ENCODE results near the gene TEDC2.
"Not testable (repeated sequence)": the region's sequence is repeated elsewhere in the genome, so short reads cannot be mapped to it uniquely, and the experiment has no call there.

The TEDC2 gene

DNA sequence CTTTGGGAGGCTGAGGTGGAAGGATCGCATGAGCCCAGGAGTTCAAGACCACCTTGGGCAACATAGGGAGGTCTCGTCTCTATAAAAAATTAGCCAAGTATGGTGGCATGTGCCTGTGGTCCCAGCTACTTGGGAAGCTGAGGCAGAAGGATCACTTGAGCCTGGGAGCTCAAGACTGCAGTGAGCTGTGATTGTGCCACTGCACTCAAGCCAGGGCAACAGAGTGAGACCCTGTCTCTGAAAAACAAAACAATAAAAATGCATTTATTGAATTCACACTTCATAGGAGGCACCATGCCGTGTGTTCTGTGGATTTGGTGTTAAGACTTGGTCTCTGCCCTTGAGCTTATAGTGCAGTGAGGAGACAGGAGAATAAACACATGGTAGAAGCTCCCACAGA is 17.4 kb downstream of the TEDC2 start:
- DNase-seq (ENCODE audit: low spot score), result no peak

- no peak for DNase-seq (ENCODE audit: low spot score)
Measured at GRCh38 chr16:2478279-2478678, 18.4 kb downstream of the TEDC2 start.

DNA sequence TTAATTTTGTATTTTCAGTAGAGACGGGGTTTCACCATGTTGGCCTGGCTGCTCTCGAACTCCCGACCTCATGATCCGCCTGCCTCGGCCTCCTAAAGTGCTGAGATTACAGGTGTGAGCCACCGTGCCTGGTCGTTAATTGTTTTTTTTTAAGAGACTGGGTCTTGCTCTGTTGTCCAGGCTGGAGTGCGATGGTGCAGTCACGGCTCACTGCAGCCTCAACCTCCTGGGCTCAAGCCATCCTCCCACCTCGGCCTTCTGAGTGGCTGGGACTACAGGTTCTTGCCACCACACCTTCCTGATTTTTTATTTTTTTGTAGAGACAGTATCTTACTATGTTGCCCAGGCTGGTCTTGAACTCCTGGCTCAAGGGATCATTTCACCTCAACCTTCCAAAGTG is 20.1 kb downstream of the TEDC2 start:
- DNase-seq (ENCODE audit: low spot score), result not testable (repeated sequence)

DNA sequence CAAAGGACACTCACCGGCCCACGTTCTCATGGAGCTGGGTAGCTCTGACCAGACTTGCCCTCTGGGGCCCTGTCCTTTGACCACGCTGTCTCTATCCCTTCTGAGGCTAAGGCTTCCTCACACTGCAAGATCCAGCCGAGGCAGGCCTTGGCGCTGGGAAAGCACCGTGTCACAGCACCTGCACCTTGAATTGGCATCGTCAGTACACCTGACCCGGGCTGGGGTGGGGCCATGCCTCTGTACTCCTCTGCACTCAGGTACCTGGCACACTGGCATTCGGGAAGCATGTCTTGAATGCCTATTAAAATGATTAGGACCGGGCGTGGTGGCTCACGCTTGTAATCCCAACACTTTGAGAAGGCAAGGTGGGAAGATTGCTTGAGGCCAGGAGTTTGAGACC is 21.0 kb downstream of the TEDC2 start:
- DNase-seq (ENCODE audit: low spot score), result no peak

GRCh38 chr16:2481676-2482075 is 21.8 kb downstream of the TEDC2 start:
- DNase-seq (ENCODE audit: low spot score), result no peak

- no peak for DNase-seq (ENCODE audit: low spot score)
Measured at GRCh38 chr16:2482249-2482648, 22.3 kb downstream of the TEDC2 start.

DNA sequence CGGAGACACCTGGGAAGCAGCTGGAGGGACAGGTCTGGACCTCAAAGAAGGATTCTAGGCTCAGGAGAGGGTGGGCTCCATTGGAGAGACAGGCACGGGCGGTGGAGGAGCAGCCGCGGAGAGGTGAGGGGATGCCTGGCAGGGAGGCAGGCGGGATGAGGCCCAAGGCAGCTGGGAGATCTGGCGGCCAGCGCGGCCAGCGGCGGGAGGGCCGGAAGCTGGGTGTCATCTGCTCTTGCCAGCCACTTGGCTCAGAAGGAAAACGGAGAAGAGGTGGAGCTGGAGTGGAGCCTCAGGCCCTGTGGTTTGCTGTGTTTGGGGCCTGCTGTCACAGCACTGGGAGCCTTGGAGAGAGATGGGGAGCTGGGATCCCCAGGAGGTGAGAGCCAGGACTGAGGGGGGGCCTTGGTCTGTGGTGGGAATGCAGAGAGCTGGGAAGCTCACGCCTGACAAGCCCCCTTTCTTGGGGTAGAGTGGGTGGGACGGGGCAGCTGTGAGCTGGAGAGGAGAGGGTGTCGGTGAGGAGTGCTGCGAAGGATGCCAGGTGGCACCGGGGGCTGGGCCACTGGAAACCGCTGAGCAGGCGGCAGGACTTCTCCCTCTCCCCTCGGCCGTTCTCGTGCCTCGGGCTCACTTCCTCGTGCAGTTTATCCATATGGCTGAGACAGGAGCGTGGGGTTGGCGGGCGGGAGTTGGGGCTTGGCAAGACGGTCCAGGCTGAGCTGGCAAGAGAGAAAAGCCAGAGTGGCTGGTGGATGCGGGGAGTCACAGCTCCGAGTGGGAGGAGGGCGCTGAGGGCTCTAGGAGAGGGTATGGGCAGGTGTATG is 23.0 kb downstream of the TEDC2 start:
- no peak for DNase-seq (ENCODE audit: low spot score)

- no peak for DNase-seq (ENCODE audit: low spot score)
Measured at GRCh38 chr16:2483939-2484897, 24.3 kb downstream of the TEDC2 start.

DNA sequence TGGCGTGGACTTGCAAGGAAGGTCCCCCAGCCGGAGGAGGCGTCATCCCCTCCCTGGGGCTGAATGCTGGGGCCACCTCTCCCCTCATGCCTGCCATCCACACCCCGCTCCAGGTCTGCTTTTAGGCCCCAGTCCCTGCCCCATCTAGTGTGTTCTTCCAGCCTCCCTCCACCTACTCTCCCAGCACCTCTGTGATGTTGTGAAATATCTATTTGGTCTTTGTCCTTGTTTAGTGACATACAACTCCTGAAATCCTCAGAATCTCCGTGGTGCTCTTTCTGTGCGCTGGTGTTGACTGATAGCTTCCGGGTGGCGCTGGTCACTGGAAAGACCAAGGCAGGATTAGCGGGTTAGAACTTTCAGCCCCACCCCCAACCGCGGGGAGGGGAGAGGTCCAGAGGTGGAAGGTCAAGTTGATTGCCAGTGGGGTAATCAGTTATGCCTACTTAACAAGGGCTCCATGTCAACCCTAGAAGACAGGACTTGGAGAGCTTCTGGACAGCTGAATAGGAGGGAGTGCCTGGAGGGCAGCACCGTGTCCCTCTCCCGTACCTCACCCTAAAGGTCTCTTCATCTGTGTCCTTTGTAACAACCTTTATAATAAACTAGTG is 25.1 kb downstream of the TEDC2 start:
- DNase-seq (ENCODE audit: low spot score), result no peak

DNA sequence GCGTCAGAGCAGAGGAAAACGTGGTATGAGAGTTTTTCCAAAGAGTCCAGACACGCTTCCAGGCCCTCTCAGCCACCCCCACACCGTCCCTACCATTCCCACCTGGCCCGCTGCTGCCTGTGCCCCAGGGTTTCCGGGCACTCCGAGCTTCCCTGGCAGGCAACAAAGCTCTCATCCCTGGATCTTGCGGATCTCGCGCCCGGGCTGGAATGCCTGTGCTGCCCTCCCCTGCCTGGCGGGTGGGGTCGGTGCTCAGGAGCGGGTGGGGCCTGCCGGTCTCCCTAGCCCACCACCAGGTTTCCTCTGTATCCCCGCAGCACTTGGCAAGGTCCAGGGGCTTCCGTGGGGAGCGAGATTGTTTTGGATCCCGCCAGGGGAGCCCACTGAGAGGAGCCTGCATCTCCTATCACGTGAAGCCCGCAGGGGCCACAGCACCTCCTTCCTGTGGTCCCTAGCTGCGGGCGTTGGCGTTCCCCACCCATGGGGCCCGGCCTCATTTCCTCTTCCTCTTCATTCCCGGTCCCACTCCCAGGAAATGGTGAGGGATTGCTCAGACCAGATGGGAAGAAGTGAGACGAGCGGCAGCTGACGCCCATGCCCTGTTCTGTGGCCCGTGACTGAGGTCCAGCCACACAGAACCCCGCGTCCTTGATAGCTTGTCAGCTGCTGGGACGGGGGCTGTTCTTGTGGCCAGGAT is 26.1 kb downstream of the TEDC2 start:
- DNase-seq (ENCODE audit: low spot score), result no peak

GRCh38 chr16:2486645-2487516 is 27.0 kb downstream of the TEDC2 start:
- no peak for DNase-seq (ENCODE audit: low spot score)

- DNase-seq (ENCODE audit: low spot score), result no peak
Measured at GRCh38 chr16:2487517-2487842, 27.6 kb downstream of the TEDC2 start.

DNA sequence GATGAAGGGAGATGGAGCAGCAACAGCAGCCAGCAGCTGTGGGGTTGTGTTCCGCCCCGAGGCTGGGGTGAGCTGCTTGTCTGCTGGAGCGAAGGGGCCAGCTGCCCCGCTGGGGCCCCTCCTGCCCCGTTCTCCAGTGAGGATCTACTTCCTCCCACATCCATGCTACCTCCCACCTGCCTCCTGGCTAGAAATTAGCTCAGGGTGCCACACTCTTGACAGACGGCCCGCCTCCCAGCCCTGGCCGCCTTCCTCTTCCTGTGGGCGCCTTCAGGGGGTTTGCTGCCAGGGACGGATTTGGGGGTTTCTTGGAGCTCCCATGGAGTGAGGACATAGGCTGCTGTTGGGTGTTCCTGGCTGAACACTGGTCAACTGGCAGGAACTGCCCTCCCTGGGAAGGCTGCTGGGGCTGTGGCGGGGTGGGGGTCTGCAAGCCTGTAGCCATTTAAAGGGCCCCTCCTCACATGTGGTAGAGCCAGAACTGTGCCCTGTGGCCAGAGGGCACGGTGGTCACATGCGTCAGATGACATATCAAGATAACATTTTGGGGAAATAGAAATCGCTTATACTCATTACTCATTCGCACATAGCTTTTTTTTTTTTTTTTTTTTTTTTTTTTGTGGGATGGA is 28.1 kb downstream of the TEDC2 start:
- DNase-seq (ENCODE audit: low spot score), result no peak

- DNase-seq (ENCODE audit: low spot score), result no peak
Measured at GRCh38 chr16:2489581-2489980, 29.7 kb downstream of the TEDC2 start.

- DNase-seq (ENCODE audit: low spot score), result no peak
Measured at GRCh38 chr16:2490190-2491105, 30.5 kb downstream of the TEDC2 start.

DNA sequence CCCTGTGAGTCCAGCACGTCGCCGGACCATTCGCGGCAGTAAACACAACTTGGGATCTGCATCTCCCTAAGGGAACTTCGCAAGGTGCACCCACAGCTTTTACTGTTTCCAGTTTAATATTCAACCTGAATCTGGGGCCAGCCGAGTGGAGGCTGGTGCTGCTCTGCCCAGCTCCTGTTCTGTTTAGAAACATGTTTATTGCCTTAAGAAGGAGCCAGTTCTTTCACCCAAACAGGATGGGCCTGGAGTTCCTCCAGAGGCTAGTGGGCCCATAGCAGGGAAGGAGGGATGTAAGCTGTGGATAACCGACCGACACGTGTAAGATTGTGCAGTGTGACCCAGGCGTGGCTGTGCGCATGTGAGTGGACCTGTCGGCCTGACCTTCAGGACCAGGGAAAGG is 32.4 kb downstream of the TEDC2 start:
- DNase-seq (ENCODE audit: low spot score), result no peak

- no peak for DNase-seq (ENCODE audit: low spot score)
Measured at GRCh38 chr16:2493605-2494004, 33.7 kb downstream of the TEDC2 start.

DNA sequence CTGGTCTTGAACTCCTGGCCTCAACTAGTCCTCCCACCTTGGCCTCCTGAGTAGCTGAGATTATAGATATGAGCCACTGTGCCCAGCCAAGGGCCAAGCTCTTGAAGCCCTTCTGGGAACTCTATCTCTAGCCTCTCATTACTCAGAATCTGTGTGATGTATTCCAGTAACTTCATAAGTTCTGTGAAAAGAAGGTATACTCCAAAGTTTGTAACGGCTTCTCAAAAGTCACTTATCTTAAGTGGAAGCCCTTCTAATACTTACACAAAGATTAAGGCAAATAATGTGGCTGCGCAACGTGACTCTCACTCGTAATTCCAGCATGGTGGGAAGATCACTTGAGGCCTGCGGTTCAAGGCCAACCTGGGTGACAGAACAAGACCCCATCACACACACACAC is 34.7 kb downstream of the TEDC2 start:
- DNase-seq (ENCODE audit: low spot score), result no peak

DNA sequence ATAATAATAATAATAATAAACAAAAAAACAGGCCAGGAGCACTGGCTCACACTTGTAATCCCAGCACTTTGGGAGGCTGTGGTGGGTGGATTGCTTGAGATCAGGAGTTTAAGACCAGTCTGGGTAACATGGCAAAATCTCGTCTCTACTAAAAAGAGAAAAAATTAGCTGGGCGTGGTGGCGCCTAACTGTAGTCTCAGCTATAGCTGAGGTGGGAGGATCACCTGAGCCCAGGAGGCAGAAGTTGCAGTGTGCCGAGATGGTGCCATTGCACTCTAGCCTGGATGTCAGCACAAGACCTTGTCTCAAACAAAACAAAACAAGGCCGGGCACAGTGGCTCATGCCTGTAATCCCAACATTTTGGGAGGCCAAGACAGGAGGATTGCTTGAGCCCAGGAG is 35.1 kb downstream of the TEDC2 start:
- no peak for DNase-seq (ENCODE audit: low spot score)

Data from kidney capillary endothelial cell (primary cell).